HG03378 (cell line): ENCODE measurements around the gene HCFC1.

ENCODE experiments used
- ATAC-seq: cut with Tn5 transposase; IDR thresholded peaks from one replicate; pipeline ENCODE4 v1.9.1; 2021; ENCODE audit warnings: mild to moderate bottlenecking, moderate library complexity; ENCODE audit not compliant: unreplicated experiment

HCFC1 gene

DNA sequence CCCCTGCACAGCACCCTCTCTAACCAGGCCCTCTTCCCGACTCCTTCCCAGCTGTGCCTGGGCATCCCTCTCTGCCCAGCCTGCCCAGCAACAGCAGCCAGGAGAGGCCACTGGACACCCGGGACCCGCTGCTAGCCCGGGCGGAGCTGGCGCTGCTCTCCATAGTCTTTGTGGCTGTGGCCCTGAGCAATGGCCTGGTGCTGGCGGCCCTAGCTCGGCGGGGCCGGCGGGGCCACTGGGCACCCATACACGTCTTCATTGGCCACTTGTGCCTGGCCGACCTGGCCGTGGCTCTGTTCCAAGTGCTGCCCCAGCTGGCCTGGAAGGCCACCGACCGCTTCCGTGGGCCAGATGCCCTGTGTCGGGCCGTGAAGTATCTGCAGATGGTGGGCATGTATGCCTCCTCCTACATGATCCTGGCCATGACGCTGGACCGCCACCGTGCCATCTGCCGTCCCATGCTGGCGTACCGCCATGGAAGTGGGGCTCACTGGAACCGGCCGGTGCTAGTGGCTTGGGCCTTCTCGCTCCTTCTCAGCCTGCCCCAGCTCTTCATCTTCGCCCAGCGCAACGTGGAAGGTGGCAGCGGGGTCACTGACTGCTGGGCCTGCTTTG is 66.0 kb downstream of the HCFC1 start:
- ATAC-seq: no peak

DNA sequence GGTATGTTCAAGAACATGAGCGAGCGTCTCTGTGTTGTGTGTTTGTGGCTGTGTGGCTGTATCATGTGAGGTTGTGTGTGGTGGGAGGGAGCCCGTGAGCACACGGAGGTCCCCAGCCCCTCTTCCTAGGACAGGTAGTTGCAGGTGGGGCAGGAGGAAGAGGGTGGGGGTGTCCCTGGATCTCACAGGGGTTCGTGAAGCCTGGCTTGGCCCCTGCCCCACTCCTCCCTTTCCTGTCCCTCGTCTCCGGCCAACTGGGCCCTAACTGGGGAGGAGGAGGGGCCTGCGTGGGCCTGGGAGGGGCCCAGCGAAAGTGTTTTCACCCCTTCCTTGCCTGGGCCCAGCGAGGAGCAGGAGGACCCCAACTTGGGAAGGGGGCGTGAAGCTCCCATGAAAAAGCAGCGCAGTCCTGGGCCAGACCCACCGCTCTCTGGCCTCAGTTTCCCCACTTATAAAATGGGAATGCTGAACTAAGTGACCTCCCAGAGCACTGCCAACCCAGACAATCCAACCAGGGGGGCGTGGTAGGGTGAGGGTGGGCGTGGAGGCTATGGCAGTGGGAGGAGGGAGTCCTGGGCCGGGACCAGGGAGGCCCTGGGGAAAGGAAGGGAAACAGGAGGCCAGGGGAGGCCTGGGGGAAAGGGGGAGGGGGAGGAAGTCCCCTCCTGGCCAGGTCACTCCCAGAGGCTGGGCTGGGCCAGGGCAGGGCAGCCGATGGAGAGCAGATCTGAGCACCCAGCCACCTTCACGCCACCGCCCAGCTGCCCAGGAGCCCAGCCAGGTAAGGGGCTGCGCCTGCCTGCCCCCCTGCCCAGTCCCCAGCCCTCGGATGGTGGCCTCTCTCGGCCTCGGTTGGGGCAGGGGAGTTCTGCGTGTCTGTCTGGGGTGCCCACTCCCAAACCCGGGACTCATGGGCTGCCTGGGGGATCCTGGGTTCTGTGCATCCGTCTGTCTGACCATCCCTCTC is 67.3 kb downstream of the HCFC1 start, which contains the start of gene AVPR2:
Gene AVPR2 (plus strand): TSS at position 683 of the 967 bp plus-strand sequence. CDS start 473 bp downstream, outside the sequence.
- no peak for ATAC-seq

DNA sequence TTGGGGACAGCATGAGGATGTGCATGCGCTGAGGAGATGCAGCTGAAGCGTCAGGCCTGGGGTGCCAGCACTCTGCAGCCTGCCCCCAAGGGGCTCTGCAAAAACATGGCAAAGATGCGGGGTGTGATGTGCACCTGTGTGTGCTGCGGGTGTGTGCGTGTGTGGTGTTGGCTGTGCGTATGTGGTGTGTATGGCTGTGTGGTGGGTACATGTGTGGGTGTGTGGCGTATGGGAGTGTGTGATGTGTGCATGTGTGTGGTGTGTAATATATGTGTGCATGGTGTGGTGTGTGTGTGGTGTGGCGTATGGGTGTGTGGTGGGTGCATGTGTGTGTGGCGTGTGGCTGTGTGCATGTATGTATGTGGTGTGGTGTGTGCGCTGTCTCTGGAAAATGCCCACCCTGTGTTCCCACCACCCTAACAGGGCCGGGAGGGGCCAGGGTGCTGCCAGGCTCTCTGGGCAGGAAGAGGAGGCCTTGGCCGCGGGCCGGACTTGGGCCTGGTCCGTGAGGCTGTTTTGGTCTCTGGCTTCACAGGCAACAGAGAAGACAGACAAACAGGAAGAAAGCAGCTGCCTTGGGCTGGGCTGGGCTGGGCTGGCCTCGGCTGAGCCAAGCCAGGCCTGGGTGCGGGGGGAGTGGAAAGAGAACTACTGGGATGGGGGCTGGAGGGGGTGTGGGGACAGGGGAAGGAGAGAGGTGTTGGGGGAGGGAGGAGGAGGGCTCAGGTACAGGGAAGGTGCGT is 68.2 kb downstream of the HCFC1 start:
- ATAC-seq: no peak

DNA sequence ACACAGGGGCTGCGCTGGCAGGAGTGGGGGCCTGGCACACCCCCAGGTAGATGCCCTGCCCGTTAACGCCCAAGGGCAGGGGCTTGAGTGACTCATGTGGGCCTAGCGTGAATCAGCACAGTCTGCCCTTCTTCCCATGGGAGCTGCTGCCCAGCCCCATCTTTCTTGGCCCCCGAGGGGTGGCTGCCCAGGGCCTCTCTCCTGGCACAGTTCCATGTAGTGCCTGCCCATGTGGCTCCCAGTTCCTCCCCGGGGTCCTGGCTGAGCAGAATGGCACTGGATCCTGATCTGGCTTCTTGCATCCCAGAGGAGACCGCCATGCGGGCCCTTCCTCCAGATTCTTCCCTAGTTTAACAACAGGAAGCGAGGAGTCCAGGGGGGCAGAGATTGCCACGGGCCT is 69.2 kb downstream of the HCFC1 start:
- no peak for ATAC-seq

DNA sequence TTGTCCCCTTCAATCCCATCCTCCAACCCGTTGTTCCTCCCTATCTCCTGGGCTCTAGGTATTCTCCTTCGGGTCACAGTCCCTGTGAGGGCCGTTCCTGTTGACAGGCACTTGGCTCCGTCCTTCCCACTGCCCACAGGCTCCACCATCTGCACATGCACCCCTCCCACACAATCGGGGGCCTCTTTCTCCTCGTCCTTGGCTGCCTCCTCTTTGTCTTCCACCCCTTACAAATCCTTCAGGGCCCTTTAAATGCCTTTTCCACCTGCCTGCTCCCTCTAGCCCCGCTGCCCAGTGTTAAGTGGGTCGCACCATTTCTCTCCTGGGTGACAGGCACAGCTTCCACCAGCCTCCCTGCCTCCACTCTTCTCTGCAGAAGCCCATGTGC is 69.9 kb downstream of the HCFC1 start:
- no peak for ATAC-seq

DNA sequence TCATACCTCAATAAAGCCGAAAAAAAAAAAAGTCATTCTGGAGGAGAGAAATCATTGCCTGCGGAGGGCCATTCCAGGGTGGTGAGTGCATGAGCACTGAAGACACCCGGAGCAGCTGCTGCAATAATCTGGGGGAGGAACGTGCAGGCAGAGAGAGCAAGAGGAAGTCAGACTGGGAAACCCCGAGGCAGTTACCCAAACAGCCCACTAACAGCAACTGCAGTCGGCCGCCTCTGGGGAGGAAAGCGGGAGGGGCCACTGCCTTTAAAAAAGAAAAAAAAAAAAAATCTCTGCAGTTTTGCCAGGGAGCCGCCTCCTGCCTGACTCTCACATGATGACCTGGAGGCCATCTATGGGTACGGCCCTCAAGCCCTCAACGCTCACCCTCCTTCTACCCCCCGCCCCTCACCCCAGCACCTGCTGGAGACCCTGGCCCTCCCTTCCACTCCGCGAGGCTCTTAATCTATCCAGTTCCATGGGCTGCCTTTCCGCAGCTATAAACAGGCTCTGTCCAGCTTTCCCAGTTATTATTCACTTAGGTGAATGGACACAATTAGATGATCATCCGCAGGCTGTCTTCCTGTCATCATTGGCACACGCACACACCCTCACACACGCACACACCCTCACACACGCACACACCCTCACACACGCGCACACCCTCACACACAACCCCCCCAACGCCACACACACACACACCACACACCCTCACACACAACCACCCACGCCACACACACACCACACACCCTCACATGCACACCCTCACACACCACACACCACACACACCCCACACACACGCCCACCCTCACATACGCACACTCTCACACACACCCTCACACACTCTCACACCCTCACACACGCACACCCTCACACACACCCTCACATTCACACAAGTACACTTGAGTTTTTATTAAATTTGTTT is 70.5 kb downstream of the HCFC1 start:
- peak; percentile 75 for ATAC-seq

DNA sequence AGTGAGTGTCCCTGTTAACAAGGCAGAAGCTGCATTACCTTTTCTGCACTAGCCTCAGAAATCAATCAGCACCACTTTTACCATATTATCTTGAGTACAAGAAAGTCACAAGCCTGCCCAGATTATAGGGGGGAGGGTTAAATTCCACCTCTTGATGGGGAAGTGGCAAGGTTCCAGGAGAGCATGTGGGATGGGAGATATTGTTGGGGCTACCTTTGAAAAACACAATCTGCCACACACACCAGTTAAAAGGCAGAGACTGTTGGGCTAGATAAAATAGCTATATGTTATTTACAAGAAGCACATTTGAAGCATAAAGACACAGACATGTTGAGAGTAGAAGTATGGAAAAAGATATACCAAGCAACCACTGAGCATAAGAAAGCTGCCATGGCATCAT is 73.7 kb downstream of the HCFC1 start:
- ATAC-seq: no peak
